HG03108 (cell line): ENCODE data around the gene ASAP2.

Experiments used
- ATAC-seq: cut with Tn5 transposase; IDR thresholded peaks from one replicate; pipeline ENCODE4 v1.9.1; 2021; ENCODE audit warnings: moderate library complexity; ENCODE audit not compliant: unreplicated experiment

The ASAP2 gene

DNA sequence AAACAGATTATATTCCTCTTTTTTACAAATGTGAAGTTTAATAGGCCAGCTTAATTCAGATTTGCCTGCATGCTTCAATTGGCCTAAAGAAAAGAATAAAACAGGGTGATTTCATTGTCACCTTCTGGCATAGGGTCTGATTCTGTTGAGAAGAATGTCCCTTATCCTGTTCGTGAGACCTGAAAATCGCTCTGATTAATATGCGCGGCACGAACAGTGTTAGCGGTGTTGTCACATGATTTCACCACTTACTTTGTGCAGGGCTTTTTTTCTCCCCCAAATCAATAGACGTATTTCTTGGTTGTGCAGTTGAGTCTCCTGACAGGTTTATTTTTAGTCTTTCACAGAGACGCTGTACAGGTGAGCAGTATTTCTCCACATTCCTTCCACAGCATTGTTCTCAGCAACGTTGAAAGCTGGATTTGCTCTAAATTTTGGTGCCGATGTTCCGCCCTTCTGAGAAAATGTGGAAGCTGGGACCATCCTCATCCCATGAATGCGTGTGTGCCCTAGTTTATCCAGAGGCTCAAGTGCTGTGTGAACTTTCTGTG, 134.8 kb downstream of the ASAP2 start:
- no peak for ATAC-seq

DNA sequence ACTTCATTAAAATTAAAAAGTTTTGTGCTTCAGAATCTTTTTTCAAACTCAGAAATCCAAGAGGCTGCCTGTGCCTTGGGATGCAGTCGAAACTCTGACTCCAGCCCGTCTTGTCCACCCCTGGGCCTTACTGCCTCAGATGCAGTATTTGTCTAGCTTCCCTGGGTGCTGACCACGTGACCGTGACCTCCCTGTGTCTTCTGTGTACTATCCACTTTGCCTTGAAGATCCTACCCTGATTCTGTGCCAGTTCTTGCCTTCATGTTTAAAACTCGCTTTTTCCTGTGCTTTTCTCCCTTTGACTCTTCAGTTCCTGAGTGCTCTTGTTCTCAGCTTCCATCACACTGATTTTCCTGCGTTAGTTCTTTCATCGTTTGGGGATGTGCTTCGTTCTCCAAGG, 136.0 kb downstream of the ASAP2 start:
- no peak for ATAC-seq

DNA sequence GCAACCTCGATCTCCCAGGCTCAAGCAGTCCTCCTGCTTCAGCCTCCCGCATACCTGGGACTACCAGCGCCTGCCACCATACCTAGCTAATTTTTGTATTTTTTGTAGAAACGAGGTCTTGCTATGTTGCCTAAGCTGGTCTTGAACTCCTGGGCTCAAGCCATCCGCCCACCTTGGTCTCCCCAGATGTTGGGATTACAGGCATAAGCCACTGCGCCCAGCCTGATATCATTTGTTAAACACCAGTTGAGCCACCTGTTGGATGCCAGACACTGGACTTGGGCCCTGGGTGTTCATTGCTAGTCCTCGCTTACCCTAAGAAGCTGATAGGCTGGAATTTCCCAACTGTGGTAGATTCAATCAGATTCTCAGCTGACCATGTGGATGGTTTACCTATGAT, 136.9 kb downstream of the ASAP2 start:
- no peak for ATAC-seq

GRCh38 chr2:9344434-9344833, 137.8 kb downstream of the ASAP2 start:
- no peak for ATAC-seq

DNA sequence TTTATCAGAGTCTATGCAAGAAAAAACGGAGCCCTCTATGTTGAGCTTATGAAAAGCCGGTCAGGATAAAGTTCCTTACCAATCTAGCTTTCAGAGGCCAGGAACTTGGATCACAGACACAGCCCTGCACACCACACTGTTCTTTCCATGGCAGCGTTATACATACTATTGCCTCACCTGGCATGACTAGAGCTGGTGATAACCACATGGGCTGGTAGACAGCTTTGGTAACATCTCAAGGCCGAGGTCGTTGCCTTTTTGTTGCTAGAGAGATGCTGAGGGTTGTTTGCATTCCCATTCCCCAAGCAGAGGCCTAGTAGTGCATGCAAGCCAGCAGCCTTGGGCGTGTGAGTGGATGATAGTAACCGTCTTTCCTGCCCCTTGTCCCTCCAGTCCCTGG, 138.7 kb downstream of the ASAP2 start:
- ATAC-seq: no peak

DNA sequence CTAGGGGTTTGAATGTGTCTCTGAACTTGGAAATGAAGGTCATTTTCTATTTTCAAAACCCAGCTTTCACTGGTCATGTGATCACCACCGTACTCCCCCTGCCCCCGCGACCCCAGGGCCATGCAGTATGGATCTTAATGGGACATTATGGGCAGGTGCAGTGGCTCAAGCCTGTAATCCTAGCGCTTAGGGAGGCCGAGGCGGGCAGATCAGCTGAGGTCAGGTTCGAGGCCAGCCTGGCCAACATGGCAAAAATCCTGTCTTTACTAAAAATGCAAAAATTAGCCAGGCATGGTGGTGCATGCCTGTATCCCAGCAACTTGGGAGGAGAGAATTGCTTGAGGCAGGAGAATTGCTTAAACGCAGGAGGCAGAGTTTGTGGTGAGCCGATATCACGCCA, 139.4 kb downstream of the ASAP2 start:
- ATAC-seq: no peak

DNA sequence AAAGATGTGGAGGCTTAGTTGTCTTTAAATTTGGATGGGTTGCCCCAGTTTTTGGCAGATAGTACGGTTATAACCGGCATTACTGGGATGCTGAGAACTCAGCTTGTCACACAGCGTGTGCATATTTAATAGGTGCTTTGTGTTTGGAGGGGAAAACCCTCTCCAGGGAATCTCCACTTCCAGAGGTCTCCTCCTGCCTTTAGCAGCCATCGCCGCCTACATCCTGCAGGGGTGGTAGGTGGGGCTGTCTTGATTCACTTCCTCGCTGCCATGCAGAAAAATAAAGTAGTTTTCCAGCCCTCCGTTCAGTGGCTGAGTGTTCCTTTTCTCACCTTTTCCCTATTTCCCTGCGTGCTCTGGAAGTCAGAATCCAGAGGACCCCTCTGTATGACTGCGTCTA, 140.3 kb downstream of the ASAP2 start:
- no peak for ATAC-seq

DNA sequence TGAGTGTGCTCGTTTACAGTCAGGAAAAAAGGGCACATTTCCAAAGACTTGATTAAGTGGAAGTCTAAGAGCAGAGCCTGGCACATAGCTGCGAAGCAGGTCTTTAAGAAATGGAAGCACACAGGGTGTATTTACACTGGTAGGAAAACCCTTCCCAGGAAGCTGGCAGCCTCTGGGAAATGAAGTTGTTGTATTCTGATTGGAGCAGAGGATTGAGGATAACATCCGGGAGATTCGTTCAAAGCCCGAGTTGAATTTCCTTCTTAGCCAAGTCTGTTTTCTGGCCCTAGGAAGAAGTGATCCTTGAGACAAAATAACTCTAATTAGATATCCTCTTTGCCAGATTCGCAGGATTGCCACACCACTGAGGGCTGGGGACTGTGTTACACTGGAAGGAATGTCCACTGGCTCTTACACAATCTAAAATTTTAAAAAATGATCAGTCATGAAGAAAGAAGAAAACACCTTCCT, 140.8 kb downstream of the ASAP2 start:
- no peak for ATAC-seq

- no peak for ATAC-seq
These were observed 147.7 kb downstream of the ASAP2 start for GRCh38 chr2:9354318-9354717.

- ATAC-seq: no peak
These were observed 148.7 kb downstream of the ASAP2 start for GRCh38 chr2:9355270-9355669.

DNA sequence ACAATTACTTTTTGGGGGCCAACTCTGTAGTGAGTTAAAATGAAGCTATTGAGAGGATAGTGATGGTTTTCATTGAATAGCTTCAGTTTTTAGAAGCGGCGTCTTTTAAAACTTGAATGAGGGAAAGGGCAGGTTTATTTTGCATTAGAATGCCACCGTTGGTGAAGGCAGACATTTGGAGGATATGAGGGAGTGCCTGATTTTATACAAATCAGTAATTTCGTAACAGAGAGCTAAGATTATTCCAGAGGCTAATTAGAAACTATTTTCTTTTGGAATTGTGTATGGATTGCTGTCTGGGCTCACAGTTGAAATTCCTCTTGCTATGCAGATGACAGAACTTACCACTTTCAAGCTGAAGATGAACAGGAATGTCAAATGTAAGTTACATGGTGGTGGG, 149.1 kb downstream of the ASAP2 start:
- no peak for ATAC-seq

DNA sequence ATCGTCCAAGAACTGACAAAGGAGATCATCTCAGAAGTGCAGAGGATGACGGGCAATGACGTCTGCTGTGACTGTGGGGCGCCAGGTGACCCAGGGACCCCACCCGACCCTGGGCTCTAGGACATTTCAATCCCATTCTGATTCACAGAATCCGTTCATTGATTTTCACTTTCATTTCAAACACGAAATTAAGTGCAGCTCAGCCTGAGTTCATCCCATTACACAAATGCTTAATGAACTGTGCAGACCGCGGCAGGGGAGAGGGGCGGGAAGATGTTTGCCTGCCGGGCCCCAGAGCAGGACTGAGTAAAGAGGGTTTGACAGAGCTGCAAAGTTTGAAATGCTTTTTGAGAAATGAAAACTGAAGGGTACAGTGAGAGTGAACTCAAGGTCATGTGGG, 149.6 kb downstream of the ASAP2 start:
- no peak for ATAC-seq

DNA sequence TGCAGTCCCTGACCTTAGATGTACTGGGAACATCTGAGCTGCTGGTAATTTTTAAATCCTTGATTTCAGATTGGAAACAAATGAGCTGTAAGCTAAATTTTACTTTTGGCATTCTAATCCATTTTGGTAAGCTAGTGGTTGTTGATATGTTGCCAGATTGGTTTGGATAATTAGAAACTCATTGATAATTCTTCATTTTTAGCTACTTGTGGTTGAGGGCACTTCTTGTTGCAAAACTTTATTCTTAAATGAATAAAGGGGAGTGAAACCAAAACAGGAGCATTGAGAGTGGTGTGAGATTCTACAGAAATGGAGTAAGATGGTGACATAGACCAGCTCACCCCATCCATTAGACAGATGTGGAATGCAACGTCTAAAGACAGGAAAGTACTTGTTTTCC, 152.2 kb downstream of the ASAP2 start:
- ATAC-seq: no peak

GRCh38 chr2:9359463-9359862, 152.9 kb downstream of the ASAP2 start:
- ATAC-seq: no peak

- ATAC-seq: no peak
These were observed 153.5 kb downstream of the ASAP2 start for GRCh38 chr2:9360110-9360509.

DNA sequence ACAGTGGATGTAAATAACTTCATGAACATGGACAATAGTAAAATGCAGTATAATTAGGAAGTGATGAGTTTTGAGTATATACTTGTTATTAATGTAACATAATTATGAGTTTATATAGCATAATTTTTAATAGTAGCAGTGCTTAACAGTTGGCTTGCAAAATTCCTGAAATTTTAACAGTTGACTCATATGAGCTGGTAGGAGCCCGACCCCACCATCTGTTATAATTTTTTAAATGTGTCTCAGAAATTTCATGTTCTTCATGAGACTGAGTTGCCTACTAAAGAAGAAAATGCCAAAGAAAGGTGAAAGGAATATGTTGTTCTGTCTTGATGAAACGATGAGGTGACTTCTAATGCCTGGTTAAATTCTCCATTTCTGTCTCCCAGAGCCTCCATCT, 154.1 kb downstream of the ASAP2 start:
- no peak for ATAC-seq

DNA sequence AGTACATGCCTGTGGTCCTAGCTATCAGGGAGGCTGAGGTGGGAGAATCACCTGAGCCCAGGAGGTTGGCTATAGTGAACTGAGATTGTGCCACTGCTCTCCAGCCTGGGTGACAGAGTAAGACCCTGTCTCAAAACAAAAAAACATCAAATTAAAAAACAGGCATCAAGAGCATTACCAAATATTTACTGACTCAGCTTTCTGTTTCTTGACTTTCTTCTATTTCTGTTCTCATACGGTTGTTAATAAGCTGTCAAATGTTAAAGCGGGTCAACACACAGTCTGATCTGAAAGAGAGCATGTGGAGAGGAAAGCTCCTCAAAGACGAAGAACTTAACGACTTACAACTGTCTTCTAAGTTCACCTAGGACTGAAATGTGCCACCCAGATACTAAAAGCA, 157.8 kb downstream of the ASAP2 start:
- no peak for ATAC-seq

DNA sequence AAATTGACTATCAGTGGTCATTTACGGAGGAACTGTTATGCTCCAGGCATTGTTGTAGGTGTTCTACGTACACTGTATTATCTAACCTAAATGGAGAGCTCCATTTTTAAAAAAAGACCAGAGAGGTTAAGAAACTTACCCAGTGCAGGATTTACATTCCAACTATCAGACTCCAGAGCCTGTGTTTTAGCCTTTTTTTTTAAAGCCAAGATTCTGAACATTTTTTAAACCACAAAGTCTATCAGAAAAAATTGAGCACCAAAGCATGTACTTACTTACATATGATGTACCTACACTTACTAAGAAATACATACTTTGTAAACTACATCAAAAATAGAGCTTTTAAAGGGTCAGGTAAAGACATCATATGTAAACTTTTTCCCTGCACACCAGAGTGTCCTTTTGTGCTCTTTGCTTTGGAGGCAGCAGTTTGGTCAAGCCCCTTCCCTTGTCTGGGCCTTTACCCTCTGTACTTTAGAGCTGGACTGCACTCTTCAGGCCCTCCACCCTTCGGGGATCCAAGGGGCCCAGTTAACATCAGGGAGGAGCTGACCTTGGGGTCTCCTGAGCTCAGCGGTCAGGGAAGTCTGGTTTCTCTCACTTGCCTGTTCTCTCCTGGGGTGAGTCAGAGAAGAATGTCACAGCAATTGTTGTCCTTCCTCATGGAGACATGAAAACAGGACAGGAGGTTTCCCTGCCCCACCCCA, 158.3 kb downstream of the ASAP2 start:
- no peak for ATAC-seq

DNA sequence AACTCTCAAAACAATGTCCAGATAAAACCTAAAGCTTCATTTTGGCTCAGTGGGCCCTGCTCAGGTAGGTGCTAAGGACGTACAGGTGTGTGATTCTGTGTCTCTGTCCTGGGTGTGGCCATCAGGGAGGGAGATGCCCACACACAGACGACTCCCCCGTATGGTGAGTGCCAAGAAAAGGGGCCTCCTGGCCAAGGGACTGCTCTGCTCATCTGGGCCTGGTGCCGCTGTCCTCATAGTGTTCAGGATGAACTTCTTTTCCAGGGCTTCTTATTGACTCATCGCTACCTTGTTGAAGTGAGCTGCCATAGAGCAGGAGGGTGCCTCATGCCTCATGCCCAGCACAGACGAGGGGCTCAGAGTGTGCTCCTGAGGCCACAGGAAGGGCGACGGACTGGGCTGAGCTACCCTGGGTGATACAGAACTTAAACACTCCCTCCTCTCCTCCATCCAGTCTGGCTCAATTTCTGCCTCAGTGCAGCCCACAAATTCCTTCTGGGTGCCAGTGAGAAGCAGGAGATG, 158.9 kb downstream of the ASAP2 start:
- ATAC-seq: no peak

DNA sequence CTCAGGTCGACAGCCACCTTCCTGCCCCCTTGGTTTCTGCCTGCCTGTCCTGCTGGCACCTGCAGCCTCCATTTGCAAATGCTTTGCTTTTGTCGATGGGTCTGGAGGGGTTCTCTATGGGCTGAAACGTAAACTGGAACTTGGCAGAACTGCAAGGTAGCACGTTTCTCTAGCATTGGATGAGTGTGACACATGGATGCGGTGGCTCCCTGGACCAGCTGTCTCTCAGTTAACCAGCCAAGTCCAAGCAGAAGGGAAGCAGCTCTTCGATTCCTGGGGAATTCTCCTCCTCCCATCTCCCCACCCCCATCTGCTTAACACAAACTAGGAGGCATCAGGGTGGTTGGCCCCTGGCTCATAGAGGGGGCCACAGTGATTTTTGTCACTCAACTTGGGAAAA, 159.4 kb downstream of the ASAP2 start:
- ATAC-seq: no peak

DNA sequence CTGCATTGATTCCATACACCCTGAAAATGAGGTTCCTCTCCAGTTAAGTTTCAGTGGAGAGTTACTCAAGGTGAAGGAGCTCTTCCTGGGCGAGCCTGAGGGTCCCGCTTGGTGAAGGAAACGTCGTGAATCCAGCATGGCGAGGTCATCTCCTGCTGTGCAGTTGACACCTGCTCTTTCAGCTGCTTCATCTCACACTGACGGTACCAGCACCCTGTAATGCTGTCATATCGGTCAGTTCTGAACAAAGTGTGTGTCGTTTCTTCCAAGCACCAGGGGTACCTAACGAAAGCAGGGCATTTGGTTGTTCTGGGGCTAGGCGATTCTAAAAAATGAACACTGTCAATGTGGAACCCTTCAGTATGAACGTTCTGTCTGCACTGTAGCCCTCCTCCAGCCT, 164.1 kb downstream of the ASAP2 start:
- ATAC-seq: no peak

- no peak for ATAC-seq
These were observed 166.4 kb downstream of the ASAP2 start for GRCh38 chr2:9373047-9373446.

DNA sequence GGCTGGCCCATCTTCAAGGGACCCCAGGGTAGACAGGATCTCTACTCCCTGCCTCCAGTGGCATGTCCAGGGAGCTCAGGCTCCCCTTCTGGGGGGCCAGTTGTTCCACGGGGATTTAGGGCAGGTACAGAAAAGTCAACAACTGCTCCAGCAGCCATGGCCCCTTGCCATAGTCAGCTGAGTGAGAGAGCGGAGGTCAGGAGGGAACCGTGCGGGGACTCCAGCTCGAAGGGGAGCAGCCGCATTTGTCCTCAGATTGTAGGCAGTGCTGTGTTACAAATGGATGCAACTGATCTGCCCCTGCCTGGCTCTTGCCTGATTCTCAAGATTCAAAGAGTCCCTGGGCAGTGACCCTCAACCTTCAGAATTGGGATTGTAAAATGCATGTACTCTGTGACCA, 166.9 kb downstream of the ASAP2 start:
- no peak for ATAC-seq
